ENCODE data around the gene SSUH2.

- TF ChIP-seq CTCF (IDR thresholded peaks at IDR 0.05) (no peak), POLR2A (IDR thresholded peaks at IDR 0.05) (no peak)
Measured at GRCh38 chr3:8608791-8609467, 35.7 kb downstream of the SSUH2 start.

Measured in esophagus squamous epithelium (tissue), 4 donors.